Natural killer cell treated with Interleukin-12 subunit alpha and Interleukin-12 subunit beta and Interleukin-15 and Interleukin-18, amount 100 ng/mL, for 72 hours (primary cell): Measurements from ENCODE around the gene SHISA6. TPM values are rescaled to one million over a fixed set of nuclear protein-coding genes. Genes with fewer than 3 reads are reported as not detected.

Experiments used
- ATAC-seq, 2 donors: fragments of 150-1000 bp; cut with Tn5 transposase in 1 of 2; sonication (Bioruptor Pico), chemical (Tn5 transposase) in 1 of 2; 2 replicates each; pipeline ENCODE4 v1.10.0; 2021
- DNase-seq: peaks from one replicate; pipeline ENCODE4 v3.0.0; 2022; ENCODE audit warnings: low spot score
- H3K27ac Mint-ChIP-seq, 2 donors: 1 replicate in 1 of 2; 2 replicates in 1 of 2; pipeline ENCODE4 v1.8.0; 2022; ENCODE audit warnings: mixed read lengths in 2 of 2, mild to moderate bottlenecking in 1 of 2, moderate library complexity in 1 of 2
- H3K27me3 Mint-ChIP-seq, 2 donors: 1 replicate in 1 of 2; 2 replicates in 1 of 2; pipeline ENCODE4 v1.8.0; 2022; ENCODE audit warnings: mixed read lengths in 2 of 2
- H3K36me3 Mint-ChIP-seq: one replicate; pipeline ENCODE4 v1.8.0; 2022; ENCODE audit warnings: mixed read lengths
- H3K4me1 Mint-ChIP-seq, 2 donors: 1 replicate in 1 of 2; 2 replicates in 1 of 2; pipeline ENCODE4 v1.8.0; 2022; ENCODE audit warnings: low read depth in 2 of 2, mixed read lengths in 2 of 2, mild to moderate bottlenecking in 1 of 2
- H3K4me3 Mint-ChIP-seq: one replicate; pipeline ENCODE4 v1.8.0; 2022; ENCODE audit warnings: mixed read lengths
- H3K9me3 Mint-ChIP-seq: 2 replicates; pipeline ENCODE4 v1.8.0; 2022; ENCODE audit warnings: mixed read lengths
- total RNA-seq, 2 donors: library from RNA; stranded (reverse); gene quantifications; one replicate each; pipeline ENCODE4 v1.2.3, GENCODE V29; 2022

SHISA6 gene
- total RNA-seq, 2 donors from 2014 or later = not detected

- no peak for DNase-seq
- Mint-ChIP-seq H3K4me3 (no peak overlapping the region), H3K36me3 (no peaks in the 10 kb centered on the region), H3K9me3 (peaks cover 4% of the 10 kb centered on the region), H3K27ac (no peak overlapping the region), H3K4me1 (no peaks in the 10 kb centered on the region), H3K27me3 (no peaks in the 10 kb centered on the region)
- no peak for ATAC-seq
These were observed 122.6 kb downstream of the SHISA6 start for GRCh38 chr17:11363565-11364117.

- DNase-seq (no peak), ATAC-seq (no peak)
- peaks cover 4% of the 10 kb centered on the region for H3K9me3 Mint-ChIP-seq
- H3K27ac Mint-ChIP-seq = no peak overlapping the region
- H3K27me3 Mint-ChIP-seq = no peaks in the 10 kb centered on the region
- H3K4me1 Mint-ChIP-seq = no peaks in the 10 kb centered on the region
- H3K36me3 Mint-ChIP-seq = no peaks in the 10 kb centered on the region
- H3K4me3 Mint-ChIP-seq = no peak overlapping the region
These were observed 125.3 kb downstream of the SHISA6 start for GRCh38 chr17:11366272-11366850.

- no peak overlapping the region for H3K4me3 Mint-ChIP-seq
- H3K9me3 Mint-ChIP-seq = peaks cover 3% of the 10 kb centered on the region
- H3K27me3 Mint-ChIP-seq = no peaks in the 10 kb centered on the region
These were observed 128.6 kb downstream of the SHISA6 start for GRCh38 chr17:11369575-11369974.

GRCh38 chr17:11372692-11373091 is 131.7 kb downstream of the SHISA6 start:
- peaks cover 0 to 7% of the 10 kb centered on the region in 2 donors for H3K27me3 Mint-ChIP-seq
- no peaks in the 10 kb centered on the region for H3K4me1 Mint-ChIP-seq
- H3K27ac Mint-ChIP-seq = no peak overlapping the region
- DNase-seq = no peak
- no peaks in the 10 kb centered on the region for H3K36me3 Mint-ChIP-seq
- H3K9me3 Mint-ChIP-seq = peaks cover 6% of the 10 kb centered on the region
- H3K4me3 Mint-ChIP-seq = no peak overlapping the region
- ATAC-seq = no peak

More at GRCh38 chr17:11369575-11369974, 128.6 kb downstream of the SHISA6 start:
- H3K36me3 Mint-ChIP-seq = no peaks in the 10 kb centered on the region
- no peak for DNase-seq
- no peaks in the 10 kb centered on the region for H3K4me1 Mint-ChIP-seq
- ATAC-seq = no peak
- H3K27ac Mint-ChIP-seq = no peak overlapping the region

- H3K27me3 Mint-ChIP-seq = peaks cover 0 to 7% of the 10 kb centered on the region in 2 donors
- H3K36me3 Mint-ChIP-seq = no peaks in the 10 kb centered on the region
These were observed 137.5 kb downstream of the SHISA6 start for GRCh38 chr17:11378506-11378905.

GRCh38 chr17:11380761-11381160 is 139.7 kb downstream of the SHISA6 start:
- Mint-ChIP-seq H3K4me3 (no peak overlapping the region), H3K36me3 (no peaks in the 10 kb centered on the region), H3K4me1 (no peaks in the 10 kb centered on the region), H3K27ac (no peak overlapping the region), H3K27me3 (no peaks in the 10 kb centered on the region), H3K9me3 (peaks cover 18% of the 10 kb centered on the region)
- ATAC-seq (no peak), DNase-seq (no peak)

More at GRCh38 chr17:11378506-11378905, 137.5 kb downstream of the SHISA6 start:
- DNase-seq (no peak), ATAC-seq (no peak)
- Mint-ChIP-seq H3K27ac (no peak overlapping the region), H3K4me1 (no peaks in the 10 kb centered on the region), H3K4me3 (no peak overlapping the region), H3K9me3 (peaks cover 9% of the 10 kb centered on the region)

GRCh38 chr17:11383157-11383556 is 142.1 kb downstream of the SHISA6 start:
- H3K27me3 Mint-ChIP-seq = no peaks in the 10 kb centered on the region
- H3K36me3 Mint-ChIP-seq = no peaks in the 10 kb centered on the region
- no peak overlapping the region for H3K27ac Mint-ChIP-seq
- DNase-seq (no peak), ATAC-seq (no peak)
- no peaks in the 10 kb centered on the region for H3K4me1 Mint-ChIP-seq
- no peak overlapping the region for H3K4me3 Mint-ChIP-seq
- H3K9me3 Mint-ChIP-seq = peaks cover 21% of the 10 kb centered on the region

GRCh38 chr17:11384131-11384530 is 143.1 kb downstream of the SHISA6 start:
- DNase-seq (no peak), ATAC-seq (no peak)
- Mint-ChIP-seq H3K36me3 (no peaks in the 10 kb centered on the region), H3K27me3 (no peaks in the 10 kb centered on the region), H3K4me1 (no peaks in the 10 kb centered on the region), H3K9me3 (peaks cover 21% of the 10 kb centered on the region), H3K27ac (no peak overlapping the region), H3K4me3 (no peak overlapping the region)

GRCh38 chr17:11387610-11388009 is 146.6 kb downstream of the SHISA6 start:
- Mint-ChIP-seq H3K4me1 (no peaks in the 10 kb centered on the region), H3K27me3 (no peaks in the 10 kb centered on the region), H3K9me3 (peaks cover 21% of the 10 kb centered on the region), H3K36me3 (no peaks in the 10 kb centered on the region), H3K4me3 (no peak overlapping the region), H3K27ac (no peak overlapping the region)
- no peak for DNase-seq
- peak in 1 of 2 donors; percentile 5 for ATAC-seq

- Mint-ChIP-seq H3K36me3 (no peaks in the 10 kb centered on the region), H3K4me1 (no peaks in the 10 kb centered on the region), H3K4me3 (no peak overlapping the region), H3K9me3 (peaks cover 22% of the 10 kb centered on the region), H3K27ac (no peak overlapping the region), H3K27me3 (no peaks in the 10 kb centered on the region)
- ATAC-seq (no peak), DNase-seq (no peak)
These were observed 147.0 kb downstream of the SHISA6 start for GRCh38 chr17:11388054-11388453.

- Mint-ChIP-seq H3K4me3 (no peak overlapping the region), H3K27ac (no peak overlapping the region), H3K4me1 (no peaks in the 10 kb centered on the region), H3K36me3 (no peaks in the 10 kb centered on the region), H3K9me3 (peaks cover 22% of the 10 kb centered on the region), H3K27me3 (no peaks in the 10 kb centered on the region)
- DNase-seq = no peak
- ATAC-seq = no peak
These were observed 148.6 kb downstream of the SHISA6 start for GRCh38 chr17:11389583-11389982.

GRCh38 chr17:11391134-11391533 is 150.1 kb downstream of the SHISA6 start:
- no peaks in the 10 kb centered on the region for H3K4me1 Mint-ChIP-seq
- no peaks in the 10 kb centered on the region for H3K36me3 Mint-ChIP-seq
- peaks cover 17% of the 10 kb centered on the region for H3K9me3 Mint-ChIP-seq
- no peaks in the 10 kb centered on the region for H3K27me3 Mint-ChIP-seq
- ATAC-seq = no peak
- no peak overlapping the region for H3K27ac Mint-ChIP-seq
- no peak for DNase-seq
- no peak overlapping the region for H3K4me3 Mint-ChIP-seq

GRCh38 chr17:11404431-11405276 is 163.6 kb downstream of the SHISA6 start:
- no peak for DNase-seq
- H3K27ac Mint-ChIP-seq = no peak overlapping the region
- no peaks in the 10 kb centered on the region for H3K4me1 Mint-ChIP-seq
- peaks cover 7% of the 10 kb centered on the region for H3K36me3 Mint-ChIP-seq
- no peak for ATAC-seq
- H3K9me3 Mint-ChIP-seq = peaks cover 20% of the 10 kb centered on the region
- no peaks in the 10 kb centered on the region for H3K27me3 Mint-ChIP-seq
- H3K4me3 Mint-ChIP-seq = no peak overlapping the region

- H3K9me3 Mint-ChIP-seq = peaks cover 9% of the 10 kb centered on the region
- H3K4me3 Mint-ChIP-seq = no peak overlapping the region
- no peaks in the 10 kb centered on the region for H3K4me1 Mint-ChIP-seq
- H3K27ac Mint-ChIP-seq = no peak overlapping the region
- no peaks in the 10 kb centered on the region for H3K36me3 Mint-ChIP-seq
- ATAC-seq (no peak), DNase-seq (no peak)
- H3K27me3 Mint-ChIP-seq = no peaks in the 10 kb centered on the region
These were observed 165.7 kb downstream of the SHISA6 start for GRCh38 chr17:11406716-11407115.
